Transverse colon (tissue), 3 donors: ENCODE results near the gene FHIP1B.

Source experiments
- CTCF ChIP-seq, 5 experiments: fragments of 200-600 bp in 3 of 5; fragments of 450-650 bp in 2 of 5; sonication (generic) in 3 of 5; IDR thresholded peaks; 1 replicate in 2 of 5; 2 replicates in 3 of 5; pipeline ENCODE4 v1.5.1; 2016 to 2017; ENCODE audit warnings: antibody characterized with exemption in 5 of 5, inconsistent platforms in 3 of 5, mild to moderate bottlenecking in 2 of 5, moderate library complexity in 1 of 5
- EP300 ChIP-seq: sonication (generic); formaldehyde crosslinking; IDR thresholded peaks from one replicate; pipeline ENCODE4 v1.6.1; 2017; ENCODE audit warnings: antibody characterized with exemption, low read depth
- POLR2A ChIP-seq: fragments of 450-650 bp; IDR thresholded peaks from one replicate; pipeline ENCODE4 v1.6.1; 2016; ENCODE audit warnings: antibody characterized with exemption, mild to moderate bottlenecking, moderate library complexity

GRCh38 chr11:6224421-6224820, 10.0 kb downstream of the FHIP1B start:
- TF ChIP-seq CTCF (IDR thresholded peaks at IDR 0.05), result no peak
- no peak for TF ChIP-seq POLR2A
- no peak for TF ChIP-seq EP300
